GM12873 (cell line): ENCODE results near the gene OR10G8.

Source experiments
- CTCF ChIP-seq: IDR thresholded peaks from 2 replicates; pipeline ENCODE4 v1.5.1; 2012; ENCODE audit warnings: low read depth, mild to moderate bottlenecking, moderate library complexity, low read length, control low read depth; ENCODE audit not compliant: insufficient read depth; ENCODE audit errors: missing control alignments

The OR10G8 gene

GRCh38 chr11:124071623-124071948 is 45.0 kb downstream of the OR10G8 start:
- no peak for TF ChIP-seq CTCF

GRCh38 chr11:124072147-124072546 is 45.5 kb downstream of the OR10G8 start:
- no peak for TF ChIP-seq CTCF

GRCh38 chr11:124074554-124074953 is 48.0 kb downstream of the OR10G8 start:
- TF ChIP-seq CTCF = no peak

- TF ChIP-seq CTCF = no peak
Measured at GRCh38 chr11:124075492-124075840, 48.9 kb downstream of the OR10G8 start.

GRCh38 chr11:124075841-124076651 is 49.4 kb downstream of the OR10G8 start:
- no peak for TF ChIP-seq CTCF

GRCh38 chr11:124077266-124077665 is 50.7 kb downstream of the OR10G8 start:
- TF ChIP-seq CTCF = no peak

GRCh38 chr11:124078591-124078990 is 52.0 kb downstream of the OR10G8 start:
- no peak for TF ChIP-seq CTCF
